NCI-H1105 (cell line): Measurements from ENCODE around the gene RASAL3.

Experiments
- DNase-seq: peaks from one replicate; lab custom pipeline; 2025; lab: John Stamatoyannopoulos, UW

Gene RASAL3

DNA sequence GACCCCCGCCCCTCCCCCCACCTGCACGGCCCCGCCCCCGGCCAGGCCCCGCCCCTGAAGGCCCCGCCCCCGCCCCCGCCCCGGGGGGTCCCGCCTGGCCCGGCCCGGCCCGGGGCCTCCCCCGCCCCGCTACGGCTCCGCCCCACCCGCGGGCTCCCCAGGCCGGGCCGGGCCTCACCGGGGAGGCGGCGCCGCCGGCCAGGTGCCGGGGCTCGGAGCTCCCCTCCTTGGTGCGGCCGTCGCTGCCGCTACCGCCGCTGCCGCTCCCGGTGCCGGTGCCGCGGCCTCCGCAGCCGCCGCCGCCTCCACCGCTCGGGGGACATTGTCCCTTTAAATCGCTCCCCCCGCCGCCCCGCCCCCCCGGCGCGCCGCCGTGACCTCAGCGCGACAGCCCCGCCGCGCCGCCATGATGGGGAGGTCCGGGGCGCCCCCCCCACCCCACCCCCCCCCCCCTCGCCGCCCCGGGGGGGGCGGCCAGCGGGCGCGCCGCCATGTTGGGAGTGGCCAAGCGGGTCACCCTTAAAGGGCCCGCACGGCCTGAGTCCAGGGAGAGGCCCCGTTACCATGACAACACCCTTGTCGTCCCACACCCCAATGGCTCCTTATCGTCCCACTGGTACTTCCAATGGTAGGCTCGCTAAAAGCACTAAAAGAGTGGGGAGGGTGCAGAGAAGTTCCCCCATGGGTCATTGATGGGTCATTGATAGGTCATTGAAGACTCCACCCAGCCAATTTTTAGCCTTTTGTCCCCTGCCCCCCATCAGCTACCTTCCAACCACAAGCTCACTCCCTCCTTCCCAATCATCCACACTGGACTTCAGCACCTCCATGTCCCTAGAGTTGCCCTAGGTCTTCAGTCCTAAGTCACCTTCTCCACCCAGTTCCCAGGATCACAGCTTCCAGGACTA, 14.5 kb downstream of the RASAL3 start, which contains the start of gene WIZ:
WIZ (minus strand) TSS at position 337 of the 908 bp plus-strand sequence. CDS start 1,649 bp downstream, outside the sequence.
- peak; percentile 52 for DNase-seq

DNA sequence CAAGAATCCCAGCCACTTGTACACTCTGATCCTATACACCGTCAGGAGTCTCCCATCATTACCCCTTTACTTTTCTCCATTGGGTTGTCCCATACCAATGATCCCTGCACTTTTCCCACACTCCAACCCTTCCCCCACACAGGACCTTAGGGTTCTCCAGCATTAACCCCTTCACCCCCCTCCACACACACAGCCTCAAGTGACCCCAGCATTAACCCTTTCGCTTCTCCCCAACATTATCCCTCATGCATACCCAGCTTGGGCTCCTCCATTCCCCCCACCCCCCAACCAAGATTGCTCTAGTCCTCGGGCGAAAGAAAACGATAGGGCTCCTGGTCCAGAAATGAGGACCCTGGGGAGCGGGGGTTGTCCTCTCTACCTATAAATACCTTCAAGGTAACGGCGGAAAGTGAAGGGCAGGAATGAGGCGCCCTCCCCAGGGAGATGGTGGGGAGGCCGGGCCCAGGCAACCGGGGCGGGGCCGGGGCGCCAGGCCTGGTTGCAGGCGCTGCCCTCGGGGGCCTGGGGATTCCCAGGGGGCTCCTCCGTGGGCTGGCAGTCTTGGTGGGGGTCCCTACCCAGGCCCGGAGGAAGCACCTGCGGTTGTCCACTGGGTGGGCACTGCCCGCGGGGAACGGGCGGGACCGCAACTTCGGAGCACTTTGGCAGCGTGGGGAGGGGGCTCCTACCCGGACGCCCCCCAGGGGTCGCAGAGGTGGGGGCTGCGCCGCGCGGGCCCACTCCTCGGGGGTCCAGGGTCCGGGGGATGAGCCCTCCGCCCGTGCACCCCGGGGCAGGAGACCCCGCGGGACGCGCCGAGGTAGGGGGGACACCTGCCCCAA, 15.3 kb downstream of the RASAL3 start:
- no peak for DNase-seq

DNA sequence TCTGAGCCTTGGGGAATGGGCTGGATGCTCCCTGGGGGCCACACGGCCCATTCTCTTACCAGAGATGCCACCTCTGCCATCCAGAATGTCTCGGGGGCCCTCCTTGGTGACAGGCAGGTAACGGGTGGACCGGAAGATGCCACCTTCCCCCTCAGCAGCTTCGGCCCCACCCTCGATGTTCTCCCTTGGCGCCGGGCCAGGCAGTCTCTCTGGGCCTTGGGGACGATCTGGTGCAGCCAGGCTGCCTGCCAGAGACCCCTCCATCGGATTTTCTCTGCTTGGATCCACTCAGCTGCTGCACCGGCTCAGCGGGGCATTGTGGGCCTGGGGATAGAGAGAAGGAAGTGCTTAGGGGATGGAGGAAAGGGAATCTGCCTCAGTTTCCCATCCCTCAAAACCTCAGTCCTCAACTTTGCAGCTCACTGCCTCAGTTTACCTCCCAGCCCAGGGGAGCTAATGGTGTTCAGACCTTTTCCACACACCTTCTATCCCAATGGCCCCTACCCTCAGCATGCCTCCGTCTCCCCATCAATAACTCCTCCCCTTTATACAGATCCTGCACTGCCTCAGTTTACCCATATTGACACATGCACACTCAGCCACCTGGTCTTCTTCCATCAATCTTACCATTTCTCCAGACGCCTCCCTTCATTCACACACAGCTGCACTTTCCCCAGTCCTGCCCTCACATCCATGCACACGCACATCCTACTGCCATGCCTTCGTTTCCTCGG, 16.1 kb downstream of the RASAL3 start:
- no peak for DNase-seq

DNA sequence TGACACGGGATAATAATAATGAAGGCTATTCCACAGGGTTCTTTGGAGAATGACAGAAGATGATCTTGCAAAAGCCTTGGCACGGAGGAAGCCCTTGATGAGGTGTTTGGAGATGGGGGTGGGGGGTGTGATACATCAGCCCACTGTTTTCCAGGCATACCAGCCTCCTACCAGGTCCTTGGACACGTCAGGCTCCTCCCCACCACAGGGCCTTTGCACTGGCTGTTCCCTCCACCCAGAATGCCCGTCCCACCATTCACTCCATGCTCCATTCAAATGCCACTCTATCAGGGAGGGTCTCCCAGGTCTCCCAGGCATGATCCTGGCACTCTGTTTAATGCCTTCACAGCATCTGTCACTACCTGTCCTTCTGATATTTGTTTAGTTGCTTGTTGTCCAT, 17.3 kb downstream of the RASAL3 start:
- no peak for DNase-seq

DNA sequence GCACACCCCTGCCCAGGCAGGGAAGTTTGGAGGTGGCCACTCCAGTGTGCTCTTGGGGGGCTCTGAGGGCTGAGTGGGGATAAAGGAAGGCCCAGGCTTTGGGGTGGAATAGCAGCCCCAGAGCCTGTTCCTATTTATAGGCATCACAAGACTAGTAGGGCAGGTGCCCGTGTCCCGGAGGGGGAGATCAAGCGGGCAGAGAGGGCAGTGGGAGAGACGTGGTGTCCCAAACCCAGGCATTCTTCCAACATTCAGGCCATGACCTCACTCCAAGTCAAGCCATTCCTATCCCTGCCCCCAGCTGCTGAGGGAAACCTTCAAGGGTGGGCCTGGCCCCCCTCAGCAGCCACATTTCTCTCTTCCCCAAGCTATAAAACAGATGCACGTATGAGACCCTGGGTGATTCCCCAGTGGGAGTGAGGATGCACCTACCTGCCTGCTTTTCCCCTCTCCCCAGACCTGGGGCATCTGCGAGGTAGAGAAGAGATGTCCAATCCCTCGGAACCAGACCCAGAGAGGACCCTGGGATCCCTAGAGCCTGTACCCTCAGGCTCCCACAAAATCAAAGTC, 18.5 kb downstream of the RASAL3 start:
- no peak for DNase-seq

DNA sequence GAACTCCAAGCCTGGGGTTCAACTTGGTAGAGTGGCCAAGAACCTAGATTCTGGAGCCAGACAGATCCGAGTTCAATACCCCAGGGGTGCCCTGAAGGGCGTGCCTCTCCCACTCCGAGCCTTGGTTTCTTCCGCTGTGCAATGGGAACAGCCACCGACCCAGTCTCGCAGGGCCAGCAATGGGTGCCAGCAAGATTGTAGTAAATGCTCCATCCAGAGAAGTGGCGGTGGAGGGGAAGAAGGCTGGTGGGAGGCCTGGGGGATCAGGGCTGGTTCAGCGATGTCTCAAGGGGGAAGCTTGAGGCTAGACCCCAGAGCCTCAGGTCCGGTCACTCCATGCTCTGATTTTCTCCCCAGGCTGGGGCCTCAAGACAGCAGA, 19.1 kb downstream of the RASAL3 start:
- no peak for DNase-seq

DNA sequence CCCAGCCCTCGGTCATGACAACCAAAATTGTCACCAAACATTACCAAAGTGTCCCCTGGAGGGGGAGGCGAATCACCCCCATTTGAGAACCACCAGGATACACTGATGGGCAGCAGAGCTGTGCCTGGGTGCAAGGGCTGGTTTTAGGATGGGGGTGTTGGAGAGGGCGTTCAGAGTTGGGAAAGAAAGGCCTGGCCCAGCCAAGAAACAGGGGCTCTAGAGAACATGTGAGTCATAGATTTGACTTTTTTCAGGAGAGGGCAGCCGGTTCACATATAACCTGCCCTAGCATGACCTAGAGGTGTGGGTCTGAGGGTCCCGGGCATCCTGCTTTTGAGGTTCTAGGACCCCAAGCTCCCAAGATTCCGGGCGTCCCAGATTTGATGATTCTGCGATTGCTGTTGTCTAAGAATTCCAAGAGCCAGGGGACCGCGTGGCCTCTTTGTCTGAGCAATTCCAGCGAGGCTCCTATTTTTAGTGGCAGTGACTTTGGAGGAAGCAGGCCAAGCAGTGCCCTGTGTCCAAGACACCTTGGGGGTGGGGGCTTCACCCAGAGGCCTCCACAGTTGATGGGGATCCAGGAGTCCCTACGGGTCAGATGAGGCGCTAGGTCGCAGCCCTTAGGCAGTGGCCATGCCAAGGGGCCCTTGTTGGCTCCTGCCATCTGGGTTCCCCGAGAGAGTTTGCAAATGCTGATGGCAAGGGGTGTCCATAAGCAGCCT, 19.7 kb downstream of the RASAL3 start:
- DNase-seq: no peak

DNA sequence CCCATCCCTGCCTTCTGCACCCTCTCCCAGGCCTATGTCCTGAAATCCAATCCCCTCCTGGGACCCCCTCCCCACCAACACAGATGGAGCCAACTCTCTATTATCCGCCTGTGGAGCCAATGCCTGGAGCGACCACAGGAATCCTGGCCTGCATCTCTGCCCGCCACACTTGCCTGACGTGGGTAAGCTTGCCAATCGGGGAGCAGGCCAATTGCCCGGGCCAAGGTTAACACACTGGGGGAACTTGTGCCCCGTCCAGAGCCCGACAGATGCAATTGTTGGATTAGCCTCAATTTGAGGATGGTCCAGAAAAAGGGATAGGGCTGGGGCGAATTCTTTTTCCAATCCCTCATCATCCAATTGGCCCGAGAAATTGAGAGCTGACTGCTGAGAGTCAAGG, 20.5 kb downstream of the RASAL3 start:
- no peak for DNase-seq

DNA sequence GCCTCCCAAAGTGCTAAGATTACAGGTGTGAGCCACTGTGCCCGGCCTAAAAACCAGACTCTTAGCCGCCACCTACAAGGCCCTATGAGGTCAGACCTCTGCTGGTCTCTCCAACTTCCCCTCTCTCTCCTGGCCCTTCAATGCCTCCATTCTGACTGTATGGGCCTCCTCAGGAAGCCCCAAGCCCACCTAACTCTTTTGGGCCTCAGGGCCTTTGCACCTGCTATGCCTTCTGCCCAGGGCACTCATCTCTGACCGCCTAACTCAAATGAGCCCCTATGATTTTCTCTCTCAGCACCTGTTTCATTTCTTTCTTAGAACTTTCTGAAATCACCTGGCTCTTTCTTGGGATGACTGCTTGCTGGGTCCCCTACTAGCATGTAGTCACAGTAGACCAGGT, 21.0 kb downstream of the RASAL3 start:
- DNase-seq: no peak

DNA sequence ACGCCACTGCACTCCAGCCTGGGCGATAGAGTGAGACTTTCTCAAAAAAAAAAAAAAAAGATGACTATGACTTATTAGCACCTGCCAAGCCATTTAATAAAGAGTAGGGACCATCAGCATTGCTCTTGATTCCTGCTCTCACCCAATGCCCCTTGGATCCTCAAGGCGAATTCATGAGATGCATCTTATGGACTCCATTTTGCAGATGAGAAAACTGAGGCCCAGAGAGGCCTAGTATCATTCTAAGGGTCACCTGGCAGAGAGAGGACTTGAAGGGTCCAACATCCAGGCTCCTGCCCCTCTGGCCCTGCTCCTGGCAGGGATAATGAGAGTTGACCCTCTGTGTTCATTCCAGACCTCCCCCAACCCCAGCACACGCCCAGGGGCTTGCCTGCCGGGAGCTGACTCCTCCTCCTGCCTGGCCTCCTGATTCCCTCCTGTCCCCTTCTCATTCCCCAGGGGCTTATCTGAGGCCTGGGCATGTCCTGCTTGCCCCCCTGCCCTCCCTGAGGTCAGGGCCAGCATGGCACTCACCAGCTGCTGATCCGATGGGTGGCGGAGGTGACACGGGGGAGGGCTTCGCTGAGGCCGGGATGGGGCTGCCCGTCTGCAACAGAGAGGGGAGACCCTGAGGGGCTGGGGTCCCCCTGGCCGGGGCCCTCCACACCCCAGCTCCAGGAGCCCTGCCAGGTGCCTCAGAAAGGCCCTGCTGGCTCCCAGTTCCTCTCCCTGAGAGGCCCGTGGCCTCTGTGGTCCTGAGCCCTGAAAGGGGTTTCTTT, 22.0 kb downstream of the RASAL3 start:
- DNase-seq: no peak

DNA sequence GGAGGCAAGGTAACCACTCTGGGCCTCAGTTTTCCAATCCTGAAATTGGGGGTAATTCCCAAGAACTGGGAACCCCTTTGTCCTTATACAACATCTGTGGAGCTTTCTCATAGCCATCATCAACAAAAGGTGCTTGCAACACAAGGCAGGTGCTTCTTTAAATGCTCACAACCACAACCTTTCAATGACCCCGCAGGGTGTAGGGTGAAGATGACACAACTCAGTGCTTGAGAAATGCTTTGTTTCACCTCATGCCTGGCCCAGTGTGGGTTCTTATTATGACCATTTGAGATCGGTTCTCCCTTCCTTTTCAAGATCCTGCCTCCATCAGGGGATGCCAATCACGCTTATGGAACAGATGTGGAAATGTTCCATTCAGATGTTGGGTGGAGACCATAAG, 23.0 kb downstream of the RASAL3 start:
- no peak for DNase-seq

DNA sequence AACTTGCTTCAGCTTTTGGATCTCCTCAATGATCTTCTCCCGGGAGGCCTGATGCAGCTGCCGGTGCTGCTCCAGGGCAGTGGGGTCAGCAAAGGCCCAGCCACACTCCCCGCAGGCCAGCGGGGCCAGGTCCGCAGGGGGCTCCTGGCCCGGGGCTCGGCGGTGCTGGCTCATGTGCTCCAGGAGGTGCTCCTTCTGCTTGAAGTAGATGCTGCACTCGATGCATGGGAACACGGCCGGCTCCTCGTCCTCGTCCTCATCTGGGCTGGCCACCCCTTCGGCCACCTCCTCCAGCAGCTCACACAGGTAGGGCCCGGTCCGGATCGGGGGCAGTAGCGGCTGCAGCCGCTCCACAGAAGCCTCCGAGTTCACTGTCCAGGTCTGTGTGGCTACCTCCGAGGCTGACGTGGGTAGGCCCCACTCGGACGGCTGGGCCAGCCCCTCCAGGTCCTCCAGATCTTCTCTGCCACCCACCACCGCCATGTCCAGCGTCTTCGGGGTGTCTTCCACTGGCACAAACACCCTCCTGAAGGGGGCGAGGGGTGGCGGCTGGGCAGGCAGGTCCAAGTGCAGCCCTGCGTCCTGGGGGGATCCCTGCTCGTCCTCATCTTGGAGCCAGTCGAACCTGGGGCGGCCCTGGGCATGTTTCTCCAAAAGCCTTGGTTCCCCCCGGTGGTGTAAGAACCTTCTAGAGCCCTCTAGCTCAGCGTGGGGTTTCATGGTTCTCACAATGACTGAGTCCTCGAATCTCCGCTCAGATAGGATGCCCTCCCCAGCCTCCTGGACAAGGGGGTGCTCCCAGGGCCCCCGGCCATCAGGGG, 24.3 kb downstream of the RASAL3 start:
- DNase-seq: no peak

DNA sequence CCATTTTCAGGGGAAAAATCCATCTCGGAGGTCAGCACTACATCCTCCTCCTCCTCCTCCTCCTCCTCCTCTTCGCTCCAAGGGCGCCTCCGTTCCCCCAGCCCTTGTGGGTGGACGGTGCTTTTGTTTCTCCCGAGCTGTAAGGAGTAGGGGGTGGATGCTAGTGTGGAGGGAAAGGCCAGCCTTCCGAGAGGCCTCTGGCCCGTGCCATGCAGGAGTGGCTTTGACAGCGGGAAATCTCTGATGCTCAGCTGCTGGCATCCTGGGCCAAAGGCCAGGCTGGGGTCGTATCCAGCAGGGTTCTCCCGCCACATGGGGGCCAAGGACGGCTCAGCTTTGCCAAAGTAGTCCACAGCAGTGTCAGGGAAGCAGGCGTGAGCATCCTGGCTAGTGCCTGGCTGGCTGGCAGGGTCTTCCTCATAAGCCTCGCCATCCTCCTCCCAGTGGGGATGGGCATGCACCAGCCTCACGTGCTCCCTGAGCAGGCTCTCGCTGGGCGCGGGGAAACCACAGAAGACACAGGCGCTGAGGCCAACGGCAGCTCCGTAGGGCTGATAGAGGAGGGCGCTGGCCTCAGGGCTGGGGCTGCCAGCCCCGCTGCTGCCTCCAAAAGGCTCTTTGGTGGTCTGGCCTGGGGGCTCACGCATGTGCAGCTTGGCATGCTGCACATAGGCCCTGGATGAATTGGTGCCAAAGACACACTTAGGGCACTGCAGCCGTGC, 25.1 kb downstream of the RASAL3 start:
- no peak for DNase-seq

DNA sequence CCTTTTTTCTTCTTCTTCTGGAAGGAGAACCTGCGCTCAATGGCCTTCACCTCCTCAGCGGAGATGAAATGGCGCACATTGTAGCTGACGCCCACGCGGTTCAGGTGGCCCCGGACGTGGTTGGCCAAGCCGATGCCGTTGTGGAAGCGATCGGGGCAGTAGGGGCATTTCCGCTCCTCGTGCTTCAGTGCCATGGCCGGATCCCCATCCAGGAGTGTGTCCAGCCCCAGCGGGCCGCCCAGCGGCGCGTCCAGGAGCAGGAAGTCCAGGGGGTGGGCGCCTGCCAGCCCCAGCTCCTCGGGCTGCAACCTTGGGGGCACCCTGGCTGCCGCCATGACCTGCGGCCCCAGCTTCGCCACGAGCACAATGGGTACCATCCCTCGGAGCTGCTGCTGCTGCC, 25.8 kb downstream of the RASAL3 start:
- no peak for DNase-seq

DNA sequence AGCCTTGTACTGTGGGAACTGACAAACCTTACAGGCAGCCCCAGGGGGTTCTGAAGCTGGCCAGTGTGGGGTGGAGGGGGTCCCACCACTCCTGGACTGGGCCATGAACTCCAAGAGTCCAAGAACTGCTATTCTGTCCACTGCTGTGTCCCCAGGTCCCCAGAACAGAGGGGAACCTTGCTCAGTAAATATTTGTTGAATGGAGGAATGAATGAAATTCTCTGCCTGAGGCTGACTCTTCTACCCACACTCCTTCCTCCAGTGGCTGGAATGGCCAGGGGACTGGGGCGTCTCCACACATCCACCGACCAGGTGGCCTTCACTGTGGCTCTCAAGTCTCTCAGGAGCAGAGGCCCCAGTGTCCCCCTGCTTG, 26.2 kb downstream of the RASAL3 start:
- no peak for DNase-seq

DNA sequence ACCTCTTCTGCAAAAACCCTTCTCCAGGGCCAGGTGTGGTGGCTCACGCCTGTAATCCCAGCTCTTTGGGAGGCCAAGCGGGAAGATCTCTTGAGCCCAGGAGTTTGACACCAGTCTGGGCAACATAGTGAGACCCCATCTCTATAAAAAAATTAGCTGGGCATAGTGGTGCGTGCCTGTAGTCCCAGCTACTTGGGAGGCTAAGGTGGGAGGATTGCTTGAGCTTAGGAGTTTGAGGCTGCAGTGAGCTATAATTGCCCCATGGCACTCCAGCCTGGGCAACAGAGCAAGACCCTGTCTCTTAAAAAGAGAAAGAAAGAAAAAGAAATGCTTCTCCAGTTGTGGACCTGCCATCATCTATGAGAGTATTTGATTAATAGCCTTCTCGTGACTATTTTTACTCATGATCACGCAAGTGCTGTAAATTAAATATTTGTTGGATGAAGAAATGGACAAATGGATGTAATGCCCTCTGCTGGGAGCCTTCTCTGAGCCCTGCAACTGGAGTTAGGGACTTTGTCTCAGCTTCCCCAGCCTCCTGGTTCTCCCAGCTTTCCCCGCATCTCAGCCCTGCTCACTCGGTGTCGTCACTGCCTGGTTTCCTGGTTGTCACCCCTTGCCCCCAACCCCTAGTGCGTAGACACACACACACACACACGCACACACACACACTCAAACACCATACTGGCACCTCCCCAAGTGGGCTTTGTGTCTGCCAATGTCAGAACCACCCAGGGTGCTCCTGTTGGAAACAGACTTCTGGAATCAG, 26.8 kb downstream of the RASAL3 start:
- no peak for DNase-seq

DNA sequence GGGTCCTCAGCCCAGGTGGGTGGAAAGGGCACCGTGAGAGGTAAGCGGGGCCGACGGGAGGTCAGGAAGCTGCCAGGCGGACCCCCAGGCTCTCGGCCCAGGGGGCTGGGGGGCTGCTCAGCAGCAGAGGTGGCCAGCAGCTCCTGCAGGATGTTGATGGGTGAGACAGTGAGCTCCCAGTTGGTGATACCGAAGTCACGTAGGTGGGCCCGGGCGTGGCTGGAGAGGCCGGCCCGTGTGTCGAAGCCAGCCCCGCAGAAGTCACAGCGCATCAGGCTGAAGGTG, 27.6 kb downstream of the RASAL3 start:
- DNase-seq: no peak

DNA sequence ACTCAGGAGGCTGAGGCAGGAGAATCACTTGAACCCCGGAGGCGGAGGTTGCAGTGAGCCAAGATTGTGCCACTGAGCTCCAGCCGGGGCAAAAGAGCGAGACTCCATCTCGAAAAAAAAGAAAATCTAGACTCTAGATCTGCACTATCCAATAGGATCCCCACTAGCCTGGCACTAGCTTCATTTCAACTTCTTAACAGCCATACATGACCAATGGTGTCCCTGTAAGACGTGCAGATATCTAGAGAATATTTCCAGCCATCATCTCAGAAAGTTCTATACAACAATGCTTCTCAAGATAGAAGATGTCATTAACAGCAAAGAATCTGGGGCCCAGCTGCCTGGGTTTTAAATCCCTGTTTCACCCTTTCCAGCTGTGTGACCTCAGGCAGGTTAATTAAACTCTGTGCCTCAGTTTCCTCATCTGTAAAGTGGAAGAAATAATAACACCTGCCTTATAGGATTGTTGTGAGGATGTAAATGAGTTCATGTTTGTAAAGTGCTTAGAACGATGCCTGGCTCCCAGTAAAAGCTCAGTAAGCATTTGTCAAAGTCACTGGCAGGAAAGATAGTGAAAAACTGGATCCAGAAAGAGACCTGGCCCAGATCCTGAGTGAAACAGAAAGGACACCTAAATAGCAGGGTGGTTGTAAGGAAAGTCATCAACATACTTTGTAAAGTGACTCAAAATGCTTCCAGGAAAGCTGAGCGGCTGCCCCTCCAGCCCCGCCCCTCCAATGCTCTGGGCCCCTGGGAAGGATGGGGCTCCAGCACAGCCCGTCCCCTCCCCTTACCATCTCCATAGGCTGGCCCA, 28.1 kb downstream of the RASAL3 start:
- no peak for DNase-seq
